ENCODE measurements around the gene AQP1. TPM values are rescaled to one million over a fixed set of nuclear protein-coding genes. Genes with fewer than 3 reads are reported as not detected.

Gene AQP1
- total RNA-seq, 3 donors from 2014 or later: 43.0 to 89.6 (median 48.1) TPM

GRCh38 chr7:30871655-30872054, 40.0 kb upstream of the AQP1 start:
- TF ChIP-seq CTCF (IDR thresholded peaks at IDR 0.05): no peak
- Histone ChIP-seq H3K9me3 (no peaks in the 10 kb centered on the region), H3K36me3 (ENCODE audit: low read depth) (no peaks in the 10 kb centered on the region), H3K4me3 (no peak overlapping the region), H3K4me1 (ENCODE audit: low read depth) (no peaks in the 10 kb centered on the region)
- no peak for DNase-seq
- intact Hi-C loops (cut with DNase I, micrococcal nuclease): no loop called here
- ATAC-seq: no peak

GRCh38 chr7:30873207-30873606, 38.4 kb upstream of the AQP1 start:
- ATAC-seq (no peak), DNase-seq (no peak)
- no peak overlapping the region for H3K4me3 ChIP-seq
- TF ChIP-seq CTCF (IDR thresholded peaks at IDR 0.05): no peak
- H3K4me1 ChIP-seq (ENCODE audit: low read depth): no peaks in the 10 kb centered on the region
- H3K36me3 ChIP-seq (ENCODE audit: low read depth): no peaks in the 10 kb centered on the region
- H3K9me3 ChIP-seq: no peaks in the 10 kb centered on the region
- intact Hi-C loops (cut with DNase I, micrococcal nuclease): no loop called here

GRCh38 chr7:30873656-30874055, 38.0 kb upstream of the AQP1 start:
- no peaks in the 10 kb centered on the region for H3K4me1 ChIP-seq (ENCODE audit: low read depth)
- H3K9me3 ChIP-seq: no peaks in the 10 kb centered on the region
- intact Hi-C loops (cut with DNase I, micrococcal nuclease): no loop called here
- ATAC-seq (no peak), DNase-seq (no peak)
- H3K36me3 ChIP-seq (ENCODE audit: low read depth): no peaks in the 10 kb centered on the region
- TF ChIP-seq CTCF (IDR thresholded peaks at IDR 0.05): no peak
- no peak overlapping the region for H3K4me3 ChIP-seq

GRCh38 chr7:30874656-30875302, 36.9 kb upstream of the AQP1 start:
- DNase-seq (no peak), ATAC-seq (no peak)
- Histone ChIP-seq H3K9me3 (no peaks in the 10 kb centered on the region), H3K4me3 (no peak overlapping the region), H3K36me3 (ENCODE audit: low read depth) (no peaks in the 10 kb centered on the region), H3K4me1 (ENCODE audit: low read depth) (no peaks in the 10 kb centered on the region)
- TF ChIP-seq CTCF (IDR thresholded peaks at IDR 0.05): no peak
- intact Hi-C loops (cut with DNase I, micrococcal nuclease): no loop called here

DNA sequence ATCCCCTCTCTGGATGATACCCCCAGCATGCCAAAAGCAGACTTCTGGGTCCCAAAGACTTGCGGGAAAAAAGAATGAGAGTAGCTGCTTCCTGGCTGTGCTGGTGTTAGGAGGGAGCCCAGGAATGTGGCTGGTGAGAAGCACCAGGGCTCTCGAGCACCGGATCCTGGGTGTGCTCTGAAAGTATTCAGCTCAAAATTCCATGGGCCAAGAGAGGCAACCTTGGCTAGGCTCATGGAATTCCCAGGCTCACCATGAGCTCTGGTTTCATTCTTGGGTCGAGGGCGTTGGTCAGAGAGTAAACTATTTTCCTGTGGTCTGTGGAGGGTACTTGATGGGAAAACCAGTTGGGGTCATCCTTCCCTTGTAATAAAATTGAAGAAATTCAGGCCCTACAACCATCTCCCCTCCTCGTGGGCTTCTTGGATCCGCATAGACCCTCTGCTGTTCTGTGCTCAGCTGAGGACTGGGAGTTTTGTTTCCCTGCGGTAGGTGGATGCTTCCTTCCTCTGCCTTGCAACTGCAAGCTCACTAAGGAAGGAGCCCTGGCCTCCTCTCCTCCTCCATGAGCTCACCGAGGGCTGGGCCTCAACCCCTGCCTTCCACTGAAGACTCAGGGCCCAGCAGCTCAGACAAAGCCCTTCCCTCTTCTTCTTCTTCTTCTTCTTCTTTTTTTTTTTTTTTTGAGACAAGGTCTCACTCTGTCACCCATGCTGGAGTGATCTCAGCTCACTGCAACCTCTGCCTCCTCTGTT, 34.5 kb upstream of the AQP1 start:
- ATAC-seq: no peak
- no peak overlapping the region for H3K4me3 ChIP-seq
- TF ChIP-seq CTCF (IDR thresholded peaks at IDR 0.05): no peak
- H3K9me3 ChIP-seq: no peaks in the 10 kb centered on the region
- no peaks in the 10 kb centered on the region for H3K36me3 ChIP-seq (ENCODE audit: low read depth)
- intact Hi-C loops (cut with DNase I, micrococcal nuclease): no loop called here
- DNase-seq: no peak
- H3K4me1 ChIP-seq (ENCODE audit: low read depth): no peaks in the 10 kb centered on the region
